Bronchial epithelial cell (primary cell): ENCODE results near the gene CCDC88C. TPM values are rescaled to one million over a fixed set of nuclear protein-coding genes. Genes with fewer than 3 reads are reported as not detected.
A peak's percentile ranks its signal among the peaks of the same experiment; 100 is the strongest.

Experiments used
- DNase-seq: peaks from one replicate; pipeline ENCODE4 v3.0.0-alpha.2; 2010; ENCODE audit warnings: low read depth
- FAIRE-seq: peaks from 2 replicates; lab custom pipeline; 2011; peaks lifted over from hg19 to GRCh38; lab: Jason Lieb, UNC
- H3K27me3 ChIP-seq: 2 replicates; pipeline ENCODE4 v1.5.1; 2011; ENCODE audit warnings: low read length; ENCODE audit not compliant: control insufficient read depth, insufficient read depth
- H3K36me3 ChIP-seq: 2 replicates; pipeline ENCODE4 v1.5.1; 2011; ENCODE audit warnings: low read length; ENCODE audit not compliant: control insufficient read depth, insufficient read depth
- H3K4me3 ChIP-seq: 2 replicates; pipeline ENCODE4 v1.5.1; 2011; ENCODE audit warnings: mild to moderate bottlenecking, low read depth, low read length, control low read depth
- CTCF ChIP-seq: IDR thresholded peaks from 2 replicates; pipeline ENCODE4 v1.5.1; 2011; ENCODE audit warnings: mild to moderate bottlenecking, moderate library complexity, low read length, control low read depth, inconsistent platforms; ENCODE audit not compliant: insufficient read depth, severe bottlenecking
- total RNA-seq: library from RNA; depleted of rRNA; stranded (reverse); fragments of >200 nt; gene quantifications from 2 replicates; pipeline ENCODE4 v1.2.1, GENCODE V29; 2014

Gene CCDC88C
- total RNA-seq, 1 donor from 2014 or later = 21.3 TPM

GRCh38 chr14:91399868-91400640 is 17.6 kb downstream of the CCDC88C start:
- no peak for DNase-seq
- TF ChIP-seq CTCF = no peak
- FAIRE-seq = no peak
- Histone ChIP-seq H3K4me3 (no peak overlapping the region), H3K27me3 (no peaks in the 10 kb centered on the region), H3K36me3 (no peaks in the 10 kb centered on the region)

GRCh38 chr14:91398707-91399106 is 18.9 kb downstream of the CCDC88C start:
- no peaks in the 10 kb centered on the region for H3K27me3 ChIP-seq
- no peaks in the 10 kb centered on the region for H3K36me3 ChIP-seq
- no peak overlapping the region for H3K4me3 ChIP-seq
- FAIRE-seq = no peak
- TF ChIP-seq CTCF = no peak
- no peak for DNase-seq

- no peak for TF ChIP-seq CTCF
- H3K27me3 ChIP-seq = no peaks in the 10 kb centered on the region
- H3K4me3 ChIP-seq = no peak overlapping the region
- no peak for FAIRE-seq
- H3K36me3 ChIP-seq = no peaks in the 10 kb centered on the region
- no peak for DNase-seq
These were observed 19.5 kb downstream of the CCDC88C start for GRCh38 chr14:91397965-91398591.

GRCh38 chr14:91396959-91397815 is 20.4 kb downstream of the CCDC88C start:
- no peak for FAIRE-seq
- no peak for TF ChIP-seq CTCF
- Histone ChIP-seq H3K4me3 (peak overlapping the region; percentile 16), H3K36me3 (no peaks in the 10 kb centered on the region), H3K27me3 (no peaks in the 10 kb centered on the region)
- DNase-seq = peak; percentile 34

GRCh38 chr14:91396013-91396660 is 21.5 kb downstream of the CCDC88C start:
- DNase-seq (peak; percentile 82), FAIRE-seq (no peak)
- H3K4me3 ChIP-seq = peak overlapping the region; percentile 17
- H3K36me3 ChIP-seq = no peaks in the 10 kb centered on the region
- no peak for TF ChIP-seq CTCF
- H3K27me3 ChIP-seq = no peaks in the 10 kb centered on the region
